GM20000 (cell line): ENCODE measurements around the gene OLFM2.

ENCODE experiments used
- DNase-seq: peaks from one replicate; pipeline ENCODE4 v3.0.0; 2012; ENCODE audit warnings: low spot score
- TF ChIP-seq, protein P1 (sequence below): IDR thresholded peaks from 2 replicates; pipeline ENCODE4 v1.5.1; 2012; ENCODE audit warnings: mild to moderate bottlenecking, control low read depth; ENCODE audit errors: extremely low read depth, missing control alignments

The OLFM2 gene

DNA sequence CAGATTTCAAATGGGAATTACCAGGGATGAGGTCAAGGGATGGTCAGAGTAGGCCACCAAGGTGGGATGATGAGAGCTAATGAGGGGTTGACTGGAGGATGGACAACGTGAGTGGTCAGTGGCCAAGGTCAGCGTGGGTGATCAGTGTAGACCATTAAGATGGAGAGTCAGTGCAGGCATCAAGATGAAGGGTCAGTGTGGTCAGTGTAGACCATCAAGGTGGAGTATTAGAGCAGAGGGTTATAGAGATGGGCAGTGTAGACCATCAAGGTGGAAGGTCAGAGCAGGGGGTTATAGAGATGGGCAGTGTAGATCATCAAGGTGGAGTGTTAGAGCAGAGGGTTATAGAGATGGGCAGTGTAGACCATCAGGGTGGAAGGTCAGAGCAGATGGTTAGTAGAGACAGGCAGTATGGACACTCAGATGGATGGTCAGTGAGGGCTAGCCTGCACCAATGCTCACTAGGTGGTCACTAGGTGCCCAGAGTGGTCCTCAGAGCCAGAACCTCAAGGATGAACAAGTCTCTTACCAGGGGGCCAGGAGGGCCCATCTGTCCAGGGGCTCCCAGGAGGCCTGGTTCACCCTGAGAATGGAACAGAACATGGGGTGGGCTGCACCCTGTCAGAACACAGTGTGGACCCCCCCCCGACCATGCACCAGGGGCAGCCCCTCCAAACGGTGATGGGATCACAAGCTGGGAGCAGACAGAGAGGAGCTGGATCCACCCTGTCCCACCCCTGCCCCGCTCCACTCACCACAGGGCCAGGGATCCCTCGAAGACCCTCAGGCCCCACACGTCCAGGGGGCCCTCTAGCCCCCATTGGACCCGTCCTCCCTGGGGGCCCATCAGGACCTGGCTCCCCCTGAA, 32.7 kb upstream of the OLFM2 start:
- TF ChIP-seq, protein P1, sequence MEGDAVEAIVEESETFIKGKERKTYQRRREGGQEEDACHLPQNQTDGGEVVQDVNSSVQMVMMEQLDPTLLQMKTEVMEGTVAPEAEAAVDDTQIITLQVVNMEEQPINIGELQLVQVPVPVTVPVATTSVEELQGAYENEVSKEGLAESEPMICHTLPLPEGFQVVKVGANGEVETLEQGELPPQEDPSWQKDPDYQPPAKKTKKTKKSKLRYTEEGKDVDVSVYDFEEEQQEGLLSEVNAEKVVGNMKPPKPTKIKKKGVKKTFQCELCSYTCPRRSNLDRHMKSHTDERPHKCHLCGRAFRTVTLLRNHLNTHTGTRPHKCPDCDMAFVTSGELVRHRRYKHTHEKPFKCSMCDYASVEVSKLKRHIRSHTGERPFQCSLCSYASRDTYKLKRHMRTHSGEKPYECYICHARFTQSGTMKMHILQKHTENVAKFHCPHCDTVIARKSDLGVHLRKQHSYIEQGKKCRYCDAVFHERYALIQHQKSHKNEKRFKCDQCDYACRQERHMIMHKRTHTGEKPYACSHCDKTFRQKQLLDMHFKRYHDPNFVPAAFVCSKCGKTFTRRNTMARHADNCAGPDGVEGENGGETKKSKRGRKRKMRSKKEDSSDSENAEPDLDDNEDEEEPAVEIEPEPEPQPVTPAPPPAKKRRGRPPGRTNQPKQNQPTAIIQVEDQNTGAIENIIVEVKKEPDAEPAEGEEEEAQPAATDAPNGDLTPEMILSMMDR = no peak
- no peak for DNase-seq

- no peak for DNase-seq
- TF ChIP-seq, protein P1 = no peak
Observed at GRCh38 chr19:9967326-9967725, 31.0 kb upstream of the OLFM2 start.

DNA sequence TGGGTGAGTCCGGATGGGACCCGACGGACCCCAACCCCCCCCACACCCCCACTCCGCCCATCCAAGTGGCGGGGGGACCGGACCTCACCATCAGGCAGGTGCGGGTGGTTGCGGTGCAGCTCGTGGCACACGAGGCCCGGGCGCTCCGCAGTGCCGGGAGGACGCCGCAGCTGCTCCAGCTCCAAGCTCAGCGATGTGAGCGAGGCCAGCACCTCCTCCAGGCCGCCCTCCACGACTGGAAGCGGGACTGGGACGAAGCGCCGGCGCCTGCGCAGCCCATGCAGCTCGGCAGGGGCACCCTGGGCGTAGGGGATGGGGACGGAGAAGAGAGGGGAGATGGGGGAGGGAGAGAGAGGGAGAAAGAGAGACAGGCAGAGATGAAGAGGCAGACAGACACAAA, 30.1 kb upstream of the OLFM2 start:
- TF ChIP-seq, protein P1 = no peak

GRCh38 chr19:9966024-9966423, 29.7 kb upstream of the OLFM2 start:
- TF ChIP-seq, protein P1 = no peak
- no peak for DNase-seq

More for the DNA sequence above, 30.1 kb upstream of the OLFM2 start:
- DNase-seq = no peak

- DNase-seq = no peak
- TF ChIP-seq, protein P1 = no peak
Observed at GRCh38 chr19:9962623-9963290, 26.4 kb upstream of the OLFM2 start.

- TF ChIP-seq, protein P1 = no peak
- DNase-seq = no peak
Observed at GRCh38 chr19:9961103-9961502, 24.8 kb upstream of the OLFM2 start.

DNA sequence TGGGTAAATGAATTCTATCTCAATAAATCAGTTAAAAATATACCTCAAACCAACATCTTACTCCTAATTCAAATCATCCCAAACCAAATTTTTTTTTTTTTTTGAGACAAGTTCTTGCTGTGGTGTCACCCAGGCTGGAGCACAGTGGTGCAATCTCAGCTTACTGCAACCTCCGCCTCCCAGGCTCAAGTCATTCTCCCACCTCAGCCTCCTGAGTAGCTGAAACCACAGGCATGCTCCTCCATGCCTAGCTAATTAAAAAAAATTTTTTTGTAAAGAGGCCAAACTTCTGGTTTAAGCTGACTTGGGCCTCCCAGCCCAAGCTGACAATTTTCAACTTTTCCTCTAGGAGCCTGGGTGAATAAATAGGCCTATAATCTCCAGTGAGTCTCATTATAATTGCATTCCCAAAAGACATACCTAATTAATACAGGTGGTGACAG, 22.1 kb upstream of the OLFM2 start:
- no peak for DNase-seq
- TF ChIP-seq, protein P1 = no peak
